ENCODE measurements around the gene TIMM44.

- TF ChIP-seq CTCF (IDR thresholded peaks at IDR 0.05 in 8 of 11, conservative IDR thresholded peaks at IDR 0.05 in 3 of 11) = no peak
- TF ChIP-seq POLR2A (IDR thresholded peaks at IDR 0.05) = no peak
Measured at GRCh38 chr19:7888145-7888825, 55.2 kb downstream of the TIMM44 start, which contains the start of gene LRRC8E.
